CD14-positive monocyte (primary cell): ENCODE results near the gene ITGA11. TPM values are rescaled to one million over a fixed set of nuclear protein-coding genes. Genes with fewer than 3 reads are reported as not detected.

Source experiments
- DNase-seq, 3 donors: peaks; one replicate each; pipeline ENCODE4 v3.0.0-alpha.2; 2011 to 2022
- H2AFZ ChIP-seq: 2 replicates; pipeline ENCODE4 v1.6.0; 2012; ENCODE audit warnings: mild to moderate bottlenecking, low read depth, low read length, inconsistent platforms; ENCODE audit not compliant: insufficient read depth, poor library complexity, severe bottlenecking
- H3K27ac ChIP-seq, 2 donors: 1 replicate in 1 of 2; 2 replicates in 1 of 2; pipeline ENCODE4 v1.5.1; 2012 to 2013; ENCODE audit warnings: low read length in 2 of 2, control low read depth in 1 of 2, inconsistent platforms in 1 of 2, low read depth in 1 of 2, mild to moderate bottlenecking in 1 of 2
- H3K27me3 ChIP-seq, 2 donors: one replicate each; pipeline versions ENCODE4 v1.6.0 to v1.6.1; 2011 to 2013; ENCODE audit warnings: low read length in 2 of 2; ENCODE audit not compliant: control insufficient read depth in 2 of 2, insufficient read depth in 2 of 2
- H3K36me3 ChIP-seq, 2 donors: replicated peaks in 1 of 2; 1 replicate in 1 of 2; 2 replicates in 1 of 2; pipeline versions ENCODE4 v1.5.1 to v1.6.1; 2012 to 2013; ENCODE audit warnings: low read length in 2 of 2, control low read depth in 1 of 2, inconsistent platforms in 1 of 2, mild to moderate bottlenecking in 1 of 2; ENCODE audit not compliant: insufficient read depth in 2 of 2, control insufficient read depth in 1 of 2
- H3K4me1 ChIP-seq, 2 donors: 1 replicate in 1 of 2; 2 replicates in 1 of 2; pipeline versions ENCODE4 v1.5.1 to v1.6.1; 2012 to 2013; ENCODE audit warnings: low read length in 2 of 2, control low read depth in 1 of 2, inconsistent platforms in 1 of 2, mild to moderate bottlenecking in 1 of 2, moderate library complexity in 1 of 2; ENCODE audit not compliant: insufficient read depth in 2 of 2, control insufficient read depth in 1 of 2
- H3K4me2 ChIP-seq: replicated peaks from 2 replicates; pipeline ENCODE3; 2012; ENCODE audit warnings: low read length, moderate library complexity, mild to moderate bottlenecking; ENCODE audit not compliant: poor library complexity, severe bottlenecking; ENCODE audit errors: extremely low read depth
- H3K4me3 ChIP-seq, 3 experiments: fragments of 200-600 bp in 1 of 3; sonication (generic) in 1 of 3; replicated peaks in 1 of 3; 1 replicate in 2 of 3; 2 replicates in 1 of 3; pipeline ENCODE4 v1.5.1; 2011 to 2013; ENCODE audit warnings: low read length in 3 of 3, mild to moderate bottlenecking in 3 of 3, control low read depth in 2 of 3, low read depth in 2 of 3, inconsistent platforms in 1 of 3, moderate library complexity in 1 of 3
- H3K79me2 ChIP-seq: 2 replicates; pipeline ENCODE4 v1.6.0; 2012; ENCODE audit warnings: mild to moderate bottlenecking, control low read depth, inconsistent platforms, low read length, moderate library complexity; ENCODE audit not compliant: insufficient read depth
- H3K9ac ChIP-seq: 2 replicates; pipeline ENCODE4 v1.6.0; 2017; ENCODE audit warnings: low read length, mild to moderate bottlenecking; ENCODE audit not compliant: insufficient read depth, poor library complexity, severe bottlenecking
- H3K9me3 ChIP-seq, 2 donors: replicated peaks in 1 of 2; 1 replicate in 1 of 2; 2 replicates in 1 of 2; pipeline versions ENCODE4 v1.5.1 to v1.6.1; 2012 to 2013; ENCODE audit warnings: low read length in 2 of 2, control low read depth in 1 of 2; ENCODE audit not compliant: control insufficient read depth in 1 of 2, insufficient read depth in 1 of 2
- H4K20me1 ChIP-seq: 2 replicates; pipeline ENCODE4 v1.6.0; 2012; ENCODE audit warnings: mild to moderate bottlenecking, low read length, control low read depth, moderate library complexity; ENCODE audit not compliant: insufficient read depth
- H3K27ac Mint-ChIP-seq, 7 donors: one replicate each; pipeline ENCODE4 v1.8.0; 2020; ENCODE audit warnings: mild to moderate bottlenecking in 7 of 7, mixed read lengths in 7 of 7, moderate library complexity in 6 of 7, inconsistent platforms in 2 of 7
- H3K27me3 Mint-ChIP-seq, 3 donors: one replicate each; pipeline ENCODE4 v1.8.0; 2021 to 2022; ENCODE audit warnings: low read depth in 3 of 3, mild to moderate bottlenecking in 3 of 3, mixed read lengths in 3 of 3, moderate library complexity in 3 of 3, inconsistent platforms in 1 of 3
- H3K36me3 Mint-ChIP-seq, 2 donors: one replicate each; pipeline ENCODE4 v1.8.0; 2020; ENCODE audit warnings: mixed read lengths in 2 of 2, inconsistent platforms in 1 of 2, mild to moderate bottlenecking in 1 of 2
- H3K4me1 Mint-ChIP-seq: one replicate; pipeline ENCODE4 v1.8.0; 2020; ENCODE audit warnings: mild to moderate bottlenecking, mixed read lengths
- H3K4me3 Mint-ChIP-seq, 2 donors: one replicate each; pipeline ENCODE4 v1.8.0; 2020; ENCODE audit warnings: mild to moderate bottlenecking in 2 of 2, mixed read lengths in 2 of 2, moderate library complexity in 1 of 2
- H3K9me3 Mint-ChIP-seq, 7 donors: one replicate each; pipeline ENCODE4 v1.8.0; 2020 to 2022; ENCODE audit warnings: mixed read lengths in 7 of 7, mild to moderate bottlenecking in 6 of 7, moderate library complexity in 6 of 7, inconsistent platforms in 2 of 7
- WGBS: methylation state at CpG from one replicate; pipeline ENCODE4 v1.1.5; 2013; ENCODE audit warnings: missing lambda C conversion rate; ENCODE audit not compliant: insufficient coverage; 5-methylcytosine and 5-hydroxymethylcytosine counted together
- intact Hi-C, 2 donors: fragments of 100-400 bp; cut with micrococcal nuclease; formaldehyde crosslinking; loops; one replicate each; pipeline versions ENCODE4 v1.15.0 to v1.15.1; 2023
- polyA plus RNA-seq, 3 donors: library from polyadenylated mRNA; depleted of rRNA in 1 of 3; unstranded in 2 of 3; stranded (reverse) in 1 of 3; fragments of 300-500 nt in 2 of 3; fragments of >200 nt in 1 of 3; fragmentation: Illumina TruSeq in 2 of 3; gene quantifications; 1 replicate in 2 of 3; 2 replicates in 1 of 3; pipeline ENCODE4 v1.2.3, GENCODE V29; 2012 to 2021
- TF ChIP-seq, protein P1 (sequence below): fragments of 200-600 bp; IDR thresholded peaks from one replicate; pipeline ENCODE4 v1.8.0; 2022; ENCODE audit warnings: antibody characterized with exemption, mild to moderate bottlenecking

Gene ITGA11
- polyA plus RNA-seq, 3 donors, result under 0.01 to 0.01 TPM; not detected in 1

DNA sequence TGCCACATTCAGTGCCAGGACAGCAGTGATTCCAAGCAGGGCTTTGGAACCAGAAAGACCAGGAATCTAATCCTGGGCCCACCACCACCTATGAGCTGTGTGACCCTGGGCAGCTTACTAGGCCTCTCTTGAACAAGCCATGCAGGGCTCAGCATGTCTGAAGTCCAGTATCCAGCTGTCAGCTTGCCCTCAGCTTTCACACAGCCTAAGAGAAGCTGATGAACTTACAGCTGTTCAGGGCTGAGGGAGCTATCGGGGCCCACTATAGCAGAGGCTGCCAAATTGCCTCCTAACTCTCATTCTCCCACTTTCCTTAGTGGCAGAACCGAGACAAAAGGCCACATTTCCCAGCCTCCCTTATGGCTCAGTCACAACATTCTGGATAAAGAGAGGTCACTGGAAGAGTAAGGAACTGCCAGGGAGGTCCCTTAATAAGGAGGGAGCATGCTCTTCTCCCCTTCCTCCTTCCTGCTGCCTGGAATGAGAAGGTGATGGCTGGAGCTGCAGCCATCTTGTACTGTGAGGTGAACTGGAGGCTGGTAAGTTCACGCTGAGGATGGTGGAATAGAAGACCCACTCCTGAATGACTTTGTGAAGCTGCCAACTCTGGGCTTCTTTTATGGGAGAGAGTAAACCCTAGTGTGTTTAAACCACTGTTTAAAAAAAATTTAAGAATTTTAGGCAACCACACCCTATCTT, 120.0 kb downstream of the ITGA11 start:
- Mint-ChIP-seq H3K4me1 (peaks cover 7% of the 10 kb centered on the region), H3K9me3 (no peaks in the 10 kb centered on the region), H3K27ac (no peak overlapping the region), H3K36me3 (no peaks in the 10 kb centered on the region), H3K27me3 (peaks cover 0 to 4% (median 2%) of the 10 kb centered on the region in 3 donors), H3K4me3 (no peak overlapping the region)
- Histone ChIP-seq H2AFZ (no peak overlapping the region), H3K4me3 (no peak overlapping the region), H3K36me3 (no peaks in the 10 kb centered on the region), H3K9me3 (no peaks in the 10 kb centered on the region), H3K4me1 (no peaks in the 10 kb centered on the region), H4K20me1 (no peaks in the 10 kb centered on the region), H3K27ac (no peak overlapping the region), H3K9ac (no peak overlapping the region), H3K4me2 (no peak overlapping the region), H3K79me2 (no peaks in the 10 kb centered on the region), H3K27me3 (no peaks in the 10 kb centered on the region)
- intact Hi-C loops, result no loop called here
- TF ChIP-seq, protein P1, sequence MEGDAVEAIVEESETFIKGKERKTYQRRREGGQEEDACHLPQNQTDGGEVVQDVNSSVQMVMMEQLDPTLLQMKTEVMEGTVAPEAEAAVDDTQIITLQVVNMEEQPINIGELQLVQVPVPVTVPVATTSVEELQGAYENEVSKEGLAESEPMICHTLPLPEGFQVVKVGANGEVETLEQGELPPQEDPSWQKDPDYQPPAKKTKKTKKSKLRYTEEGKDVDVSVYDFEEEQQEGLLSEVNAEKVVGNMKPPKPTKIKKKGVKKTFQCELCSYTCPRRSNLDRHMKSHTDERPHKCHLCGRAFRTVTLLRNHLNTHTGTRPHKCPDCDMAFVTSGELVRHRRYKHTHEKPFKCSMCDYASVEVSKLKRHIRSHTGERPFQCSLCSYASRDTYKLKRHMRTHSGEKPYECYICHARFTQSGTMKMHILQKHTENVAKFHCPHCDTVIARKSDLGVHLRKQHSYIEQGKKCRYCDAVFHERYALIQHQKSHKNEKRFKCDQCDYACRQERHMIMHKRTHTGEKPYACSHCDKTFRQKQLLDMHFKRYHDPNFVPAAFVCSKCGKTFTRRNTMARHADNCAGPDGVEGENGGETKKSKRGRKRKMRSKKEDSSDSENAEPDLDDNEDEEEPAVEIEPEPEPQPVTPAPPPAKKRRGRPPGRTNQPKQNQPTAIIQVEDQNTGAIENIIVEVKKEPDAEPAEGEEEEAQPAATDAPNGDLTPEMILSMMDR, result no peak
- WGBS, result 100% methylated on average over 1 of the region's 3 CpGs
- no peak for DNase-seq

DNA sequence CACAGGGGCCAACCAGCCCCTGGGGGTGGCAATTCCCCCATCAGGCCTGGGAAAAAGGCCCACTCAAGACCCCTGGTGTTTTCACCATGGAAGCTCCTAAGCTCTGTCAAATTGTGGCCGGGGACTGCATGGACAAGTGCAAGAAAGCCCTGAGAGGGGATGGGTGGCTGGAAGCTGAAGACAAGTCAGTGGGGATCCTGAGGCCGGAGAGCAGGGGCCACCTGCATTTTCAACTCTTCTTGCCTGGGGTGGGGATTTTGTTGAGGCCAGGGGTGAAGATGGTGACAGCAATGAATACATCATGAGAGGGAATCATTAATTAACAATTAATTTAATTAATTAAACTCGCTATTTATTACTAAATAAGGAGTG, 120.5 kb downstream of the ITGA11 start:
- Histone ChIP-seq H3K4me3 (no peak overlapping the region), H3K4me1 (peaks cover 2 to 5% of the 10 kb centered on the region in 2 donors), H3K9me3 (no peaks in the 10 kb centered on the region), H3K36me3 (no peaks in the 10 kb centered on the region), H3K27ac (no peak overlapping the region), H2AFZ (no peak overlapping the region), H4K20me1 (no peaks in the 10 kb centered on the region), H3K4me2 (no peak overlapping the region), H3K9ac (no peak overlapping the region), H3K79me2 (no peaks in the 10 kb centered on the region), H3K27me3 (no peaks in the 10 kb centered on the region)
- H3K4me3 Mint-ChIP-seq, result no peak overlapping the region
- H3K27ac Mint-ChIP-seq, result no peak overlapping the region
- intact Hi-C loops, result no loop called here
- H3K4me1 Mint-ChIP-seq, result peaks cover 11% of the 10 kb centered on the region
- no peaks in the 10 kb centered on the region for H3K36me3 Mint-ChIP-seq
- H3K27me3 Mint-ChIP-seq, result peaks cover 0 to 4% (median 2%) of the 10 kb centered on the region in 3 donors
- H3K9me3 Mint-ChIP-seq, result no peaks in the 10 kb centered on the region
- 100% methylated on average over 1 of the region's 3 CpGs for WGBS
- TF ChIP-seq, protein P1, result no peak
- no peak for DNase-seq
